GM10266 (cell line): ENCODE results near the gene NDUFB8.

Experiments used
- DNase-seq: peaks from one replicate; pipeline ENCODE4 v3.0.0; 2012; ENCODE audit errors: extremely low spot score
- TF ChIP-seq, protein P1 (sequence below): IDR thresholded peaks from 2 replicates; pipeline ENCODE4 v1.5.1; 2012; ENCODE audit warnings: mild to moderate bottlenecking, low read depth; ENCODE audit not compliant: control insufficient read depth, insufficient read depth; ENCODE audit errors: missing control alignments

The NDUFB8 gene

DNA sequence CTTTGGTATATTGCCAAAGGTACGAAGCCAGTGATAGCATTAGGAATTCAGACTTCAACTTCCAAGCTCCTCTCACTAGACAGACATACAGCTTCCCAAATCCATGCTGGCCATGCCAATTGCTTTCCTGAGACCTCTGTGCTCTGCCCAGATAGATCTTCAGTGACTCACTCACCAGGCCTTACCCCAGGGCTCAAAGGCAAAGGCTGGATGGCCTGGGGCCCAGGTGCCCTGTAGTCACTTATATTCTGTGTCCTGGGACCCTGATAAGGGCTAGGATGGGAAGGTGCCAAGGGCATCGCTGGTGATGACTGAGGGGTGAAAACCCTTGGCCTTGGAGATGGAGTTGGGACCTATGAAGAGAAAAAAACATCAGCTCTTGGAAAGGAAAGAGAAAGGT lies 39.1 kb downstream of the NDUFB8 start:
- no peak for DNase-seq
- TF ChIP-seq, protein P1, sequence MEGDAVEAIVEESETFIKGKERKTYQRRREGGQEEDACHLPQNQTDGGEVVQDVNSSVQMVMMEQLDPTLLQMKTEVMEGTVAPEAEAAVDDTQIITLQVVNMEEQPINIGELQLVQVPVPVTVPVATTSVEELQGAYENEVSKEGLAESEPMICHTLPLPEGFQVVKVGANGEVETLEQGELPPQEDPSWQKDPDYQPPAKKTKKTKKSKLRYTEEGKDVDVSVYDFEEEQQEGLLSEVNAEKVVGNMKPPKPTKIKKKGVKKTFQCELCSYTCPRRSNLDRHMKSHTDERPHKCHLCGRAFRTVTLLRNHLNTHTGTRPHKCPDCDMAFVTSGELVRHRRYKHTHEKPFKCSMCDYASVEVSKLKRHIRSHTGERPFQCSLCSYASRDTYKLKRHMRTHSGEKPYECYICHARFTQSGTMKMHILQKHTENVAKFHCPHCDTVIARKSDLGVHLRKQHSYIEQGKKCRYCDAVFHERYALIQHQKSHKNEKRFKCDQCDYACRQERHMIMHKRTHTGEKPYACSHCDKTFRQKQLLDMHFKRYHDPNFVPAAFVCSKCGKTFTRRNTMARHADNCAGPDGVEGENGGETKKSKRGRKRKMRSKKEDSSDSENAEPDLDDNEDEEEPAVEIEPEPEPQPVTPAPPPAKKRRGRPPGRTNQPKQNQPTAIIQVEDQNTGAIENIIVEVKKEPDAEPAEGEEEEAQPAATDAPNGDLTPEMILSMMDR: no peak

DNA sequence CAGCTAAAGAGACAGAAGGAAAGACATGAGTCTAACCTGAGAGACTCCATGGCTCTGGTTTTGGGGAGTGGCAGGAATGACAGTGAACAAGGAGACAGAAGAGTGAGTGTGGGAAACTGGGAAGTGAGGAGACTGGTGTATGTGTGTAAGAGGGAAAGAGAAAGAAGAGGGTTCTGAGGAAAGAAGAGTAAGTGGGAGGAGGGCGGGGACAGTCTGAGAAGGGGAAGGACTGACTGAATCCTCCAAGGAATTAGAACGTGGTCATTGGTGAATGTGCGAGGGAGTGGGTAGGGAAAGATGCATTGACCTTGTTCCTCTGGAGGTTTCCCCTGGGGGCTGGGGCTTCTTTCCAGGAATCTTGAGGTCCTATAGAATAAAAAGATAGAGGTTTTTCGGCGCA lies 40.3 kb downstream of the NDUFB8 start:
- TF ChIP-seq, protein P1: no peak
- DNase-seq: no peak

DNA sequence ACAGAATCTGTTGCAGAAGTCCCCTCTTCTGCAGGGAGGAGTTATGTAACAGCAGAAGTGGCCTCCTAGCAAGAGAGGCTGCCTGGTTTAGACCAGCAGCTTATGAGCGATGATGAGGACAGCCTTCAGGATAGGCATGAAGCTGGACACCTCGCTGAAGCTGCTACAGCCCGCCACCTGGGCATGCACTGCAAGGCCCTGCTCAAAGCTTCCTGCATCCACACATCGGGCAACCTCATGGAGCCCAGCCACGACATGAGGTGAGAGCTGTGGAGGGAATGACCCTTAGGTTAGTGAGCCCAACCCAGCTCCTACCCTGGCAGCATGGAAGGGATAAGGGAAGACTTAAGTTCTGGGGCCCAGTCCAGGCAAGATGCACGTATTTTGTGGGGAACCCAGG lies 42.1 kb downstream of the NDUFB8 start:
- TF ChIP-seq, protein P1: no peak
- DNase-seq: no peak

DNA sequence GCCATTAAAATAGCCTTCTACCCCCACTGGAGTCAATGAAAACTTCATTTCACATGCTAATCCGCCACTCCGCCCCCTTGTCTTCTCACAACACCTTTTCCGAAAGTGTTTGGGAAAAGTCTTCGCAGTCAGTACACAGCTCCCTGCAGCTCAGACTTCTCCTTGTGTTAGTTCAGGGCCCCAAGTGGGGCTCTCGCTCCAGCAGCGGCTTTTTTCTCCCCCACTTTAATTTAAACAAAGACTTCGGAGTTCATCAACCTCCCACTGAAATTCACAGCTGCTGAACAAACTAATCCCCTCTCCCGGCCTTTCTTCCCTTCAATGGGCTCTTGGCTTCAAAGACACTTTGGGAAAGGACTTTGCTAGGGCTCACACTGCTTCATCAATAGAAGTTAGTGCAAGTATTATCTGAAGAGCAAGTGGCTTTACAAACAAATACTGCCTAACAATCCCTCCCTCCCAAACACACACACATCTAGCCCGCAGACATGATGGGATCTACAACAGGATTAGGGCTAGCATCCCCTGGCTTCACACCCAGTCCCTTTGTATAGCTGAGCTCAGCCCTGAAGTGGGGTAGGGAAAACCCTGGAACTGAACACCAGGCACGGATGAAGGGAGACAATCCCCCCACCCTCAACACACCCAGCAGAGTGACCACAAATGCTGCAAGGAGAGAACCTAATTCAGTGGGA lies 43.7 kb downstream of the NDUFB8 start:
- TF ChIP-seq, protein P1: no peak
- no peak for DNase-seq

DNA sequence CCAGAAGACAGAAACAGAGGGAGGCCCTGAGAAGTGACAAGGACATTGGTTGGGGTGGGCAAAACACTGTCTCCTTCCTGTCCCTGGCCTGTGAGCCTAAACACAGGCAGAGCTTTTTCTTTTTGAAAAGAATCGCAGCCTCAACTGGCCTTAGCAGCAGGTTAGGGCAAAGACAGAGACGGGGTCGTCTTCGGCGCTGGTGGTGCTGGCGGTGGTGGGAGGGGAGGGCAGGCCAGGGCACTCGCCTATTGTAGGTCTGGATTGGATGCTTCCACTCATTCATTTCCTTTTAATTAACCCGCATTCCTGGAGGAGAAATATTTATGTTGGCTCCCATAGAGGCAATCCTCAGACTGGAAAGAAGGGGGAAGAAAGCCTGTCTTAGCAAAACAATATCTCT lies 44.3 kb downstream of the NDUFB8 start:
- TF ChIP-seq, protein P1: no peak
- DNase-seq: no peak

DNA sequence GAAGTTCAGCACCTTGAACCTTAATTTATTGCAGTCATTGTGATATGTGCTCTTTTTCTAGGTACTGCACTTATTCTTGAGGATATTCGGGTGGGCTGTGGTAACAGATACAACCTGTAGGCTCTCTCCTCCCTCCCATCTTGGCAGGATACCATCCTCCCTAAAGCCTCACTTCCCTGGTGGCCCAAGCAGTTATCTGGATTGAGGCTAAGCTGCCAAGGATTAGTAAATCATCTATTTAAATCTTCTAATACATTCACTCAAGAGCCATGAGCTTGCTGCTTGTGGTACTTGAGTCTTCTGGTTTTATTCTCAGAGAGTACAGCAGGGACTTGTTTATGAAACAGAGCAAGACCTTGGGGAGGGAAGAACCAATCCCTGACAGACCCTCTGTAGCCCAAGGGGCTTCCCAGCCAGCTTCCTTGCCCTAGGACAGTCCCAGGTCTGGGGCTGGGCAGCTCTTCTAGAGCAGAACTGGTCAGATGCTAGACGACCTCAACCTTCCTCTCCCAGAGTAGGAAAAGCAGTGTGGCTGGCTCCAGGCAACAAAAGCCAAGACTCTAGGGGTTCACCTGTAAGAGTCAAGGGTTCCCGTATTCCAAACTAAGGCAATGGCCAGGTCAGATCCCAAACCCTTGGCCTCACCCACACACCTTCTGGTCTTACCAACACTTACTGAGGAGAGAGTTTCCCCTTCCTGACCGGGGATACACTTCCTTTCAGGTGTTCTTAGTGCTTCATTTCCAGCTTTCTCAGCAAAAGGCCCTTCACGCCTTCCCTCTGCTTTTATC lies 45.6 kb downstream of the NDUFB8 start:
- TF ChIP-seq, protein P1: no peak
- no peak for DNase-seq

DNA sequence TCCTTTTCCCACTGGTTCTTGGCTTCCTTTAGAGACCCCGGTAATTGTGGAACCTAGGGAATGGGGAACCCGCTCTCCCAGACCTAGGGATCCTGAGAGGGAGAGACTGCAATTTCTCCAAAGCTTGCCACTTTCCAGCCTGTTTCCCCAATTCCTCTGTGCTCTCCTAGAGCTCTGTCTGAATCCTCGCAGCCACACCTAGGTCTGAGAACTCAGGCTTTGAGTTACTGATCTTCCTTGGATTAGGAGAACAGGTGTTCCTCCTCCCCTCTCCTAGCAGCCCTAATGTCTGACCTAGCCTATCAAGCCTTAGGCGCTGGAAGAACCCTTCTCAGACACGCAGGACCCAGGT lies 46.9 kb downstream of the NDUFB8 start:
- DNase-seq: no peak
- TF ChIP-seq, protein P1: no peak
